ENCODE data around the gene BCAS3. TPM values are rescaled to one million over a fixed set of nuclear protein-coding genes. Genes with fewer than 3 reads are reported as not detected.
"Not testable (repeated sequence)": the region's sequence is repeated elsewhere in the genome, so short reads cannot be mapped to it uniquely, and the experiment has no call there.

The BCAS3 gene
- total and polyA plus RNA-seq, 4 donors, result 5.8 to 24.6 (median 10.1) TPM

GRCh38 chr17:61239327-61239726 is 561.7 kb downstream of the BCAS3 start:
- 82% methylated on average over 2 of the region's 2 CpGs for WGBS
- no peaks in the 10 kb centered on the region for H3K9me3 ChIP-seq (ENCODE audit: control insufficient read depth in 4 of 4, low read length in 3 of 4)
- no peak for TF ChIP-seq CTCF (IDR thresholded peaks at IDR 0.05; ENCODE audit: low read depth, low read length, missing input control)
- no peak for TF ChIP-seq FOXA1 (IDR thresholded peaks at IDR 0.05)
- TF ChIP-seq RXRA (IDR thresholded peaks at IDR 0.05), result no peak
- TF ChIP-seq JUND (IDR thresholded peaks at IDR 0.05), result no peak
- TF ChIP-seq HNF4A (conservative IDR thresholded peaks at IDR 0.05), result no peak
- no peak overlapping the region for H3K9ac ChIP-seq (ENCODE audit: low read depth in 1 of 2, low read length in 2 of 2)
- H3K36me3 ChIP-seq (ENCODE audit: control insufficient read depth in 4 of 4, insufficient read depth in 3 of 4, low read depth in 1 of 4, low read length in 3 of 4), result no peaks in the 10 kb centered on the region
- no peaks in the 10 kb centered on the region for H3K27me3 ChIP-seq (ENCODE audit: control insufficient read depth in 4 of 4, insufficient read depth in 4 of 4, low read length in 3 of 4)
- H3K4me1 ChIP-seq (ENCODE audit: control insufficient read depth in 4 of 4, insufficient read depth in 4 of 4, low read length in 3 of 4), result peaks cover 0 to 12% (median 3%) of the 10 kb centered on the region in 4 donors
- H3K4me3 ChIP-seq (ENCODE audit: low read depth in 1 of 3, low read length in 3 of 3), result no peak overlapping the region
- DNase-seq (ENCODE audit: low spot score), result no peak
- no peak overlapping the region for H3K27ac ChIP-seq (ENCODE audit: low read depth in 1 of 2, low read length in 2 of 2)

GRCh38 chr17:61239953-61240352 is 562.3 kb downstream of the BCAS3 start:
- H3K9ac ChIP-seq (ENCODE audit: low read depth in 1 of 2, low read length in 2 of 2), result no peak overlapping the region
- no peak for TF ChIP-seq MAX (IDR thresholded peaks at IDR 0.05)
- TF ChIP-seq SP1 (IDR thresholded peaks at IDR 0.05), result no peak
- no peak for TF ChIP-seq REST (IDR thresholded peaks at IDR 0.05)
- TF ChIP-seq ATF3 (IDR thresholded peaks at IDR 0.05), result no peak
- no peak for TF ChIP-seq TAF1 (conservative IDR thresholded peaks at IDR 0.05)
- DNase-seq (ENCODE audit: low spot score), result no peak
- H3K9me3 ChIP-seq (ENCODE audit: control insufficient read depth in 4 of 4, low read length in 3 of 4), result no peaks in the 10 kb centered on the region
- no peak overlapping the region for H3K27ac ChIP-seq (ENCODE audit: low read depth in 1 of 2, low read length in 2 of 2)
- WGBS, result 94% methylated on average over 1 of the region's 1 CpG
- peaks cover 0 to 12% (median 2%) of the 10 kb centered on the region in 4 donors for H3K4me1 ChIP-seq (ENCODE audit: control insufficient read depth in 4 of 4, insufficient read depth in 4 of 4, low read length in 3 of 4)
- H3K36me3 ChIP-seq (ENCODE audit: control insufficient read depth in 4 of 4, insufficient read depth in 3 of 4, low read depth in 1 of 4, low read length in 3 of 4), result no peaks in the 10 kb centered on the region
- H3K4me3 ChIP-seq (ENCODE audit: low read depth in 1 of 3, low read length in 3 of 3), result no peak overlapping the region
- no peaks in the 10 kb centered on the region for H3K27me3 ChIP-seq (ENCODE audit: control insufficient read depth in 4 of 4, insufficient read depth in 4 of 4, low read length in 3 of 4)

GRCh38 chr17:61240851-61241468 is 563.3 kb downstream of the BCAS3 start:
- DNase-seq (ENCODE audit: low spot score), result no peak
- no peak overlapping the region for H3K9ac ChIP-seq (ENCODE audit: low read depth in 1 of 2, low read length in 2 of 2)
- no peaks in the 10 kb centered on the region for H3K36me3 ChIP-seq (ENCODE audit: control insufficient read depth in 4 of 4, insufficient read depth in 3 of 4, low read depth in 1 of 4, low read length in 3 of 4)
- no peaks in the 10 kb centered on the region for H3K9me3 ChIP-seq (ENCODE audit: control insufficient read depth in 4 of 4, low read length in 3 of 4)
- TF ChIP-seq RAD21 (IDR thresholded peaks at IDR 0.05) (no peak), ATF3 (IDR thresholded peaks at IDR 0.05) (no peak), HNF4A (conservative IDR thresholded peaks at IDR 0.05) (no peak)
- H3K4me3 ChIP-seq (ENCODE audit: low read depth in 1 of 3, low read length in 3 of 3), result no peak overlapping the region
- H3K27me3 ChIP-seq (ENCODE audit: control insufficient read depth in 4 of 4, insufficient read depth in 4 of 4, low read length in 3 of 4), result no peaks in the 10 kb centered on the region
- H3K27ac ChIP-seq (ENCODE audit: low read depth in 1 of 2, low read length in 2 of 2), result no peak overlapping the region
- 91% methylated on average over 5 of the region's 5 CpGs for WGBS
- peaks cover 0 to 2% (median 0%) of the 10 kb centered on the region in 4 donors for H3K4me1 ChIP-seq (ENCODE audit: control insufficient read depth in 4 of 4, insufficient read depth in 4 of 4, low read length in 3 of 4)

- H3K9me3 ChIP-seq (ENCODE audit: control insufficient read depth in 4 of 4, low read length in 3 of 4); DNase-seq (ENCODE audit: low spot score); H3K27ac ChIP-seq (ENCODE audit: low read depth in 1 of 2, low read length in 2 of 2); H3K4me3 ChIP-seq (ENCODE audit: low read depth in 1 of 3, low read length in 3 of 3); H3K27me3 ChIP-seq (ENCODE audit: control insufficient read depth in 4 of 4, insufficient read depth in 4 of 4, low read length in 3 of 4); H3K36me3 ChIP-seq (ENCODE audit: control insufficient read depth in 4 of 4, insufficient read depth in 3 of 4, low read depth in 1 of 4, low read length in 3 of 4); H3K4me1 ChIP-seq (ENCODE audit: control insufficient read depth in 4 of 4, insufficient read depth in 4 of 4, low read length in 3 of 4); H3K9ac ChIP-seq (ENCODE audit: low read depth in 1 of 2, low read length in 2 of 2): not testable (repeated sequence)
- WGBS, result 88% methylated on average over 8 of the region's 8 CpGs
Observed at GRCh38 chr17:61244988-61245387, 567.3 kb downstream of the BCAS3 start.
